ENCODE data around the gene HELZ.
"Not testable (repeated sequence)": the region's sequence is repeated elsewhere in the genome, so short reads cannot be mapped to it uniquely, and the experiment has no call there.

Gene HELZ

DNA sequence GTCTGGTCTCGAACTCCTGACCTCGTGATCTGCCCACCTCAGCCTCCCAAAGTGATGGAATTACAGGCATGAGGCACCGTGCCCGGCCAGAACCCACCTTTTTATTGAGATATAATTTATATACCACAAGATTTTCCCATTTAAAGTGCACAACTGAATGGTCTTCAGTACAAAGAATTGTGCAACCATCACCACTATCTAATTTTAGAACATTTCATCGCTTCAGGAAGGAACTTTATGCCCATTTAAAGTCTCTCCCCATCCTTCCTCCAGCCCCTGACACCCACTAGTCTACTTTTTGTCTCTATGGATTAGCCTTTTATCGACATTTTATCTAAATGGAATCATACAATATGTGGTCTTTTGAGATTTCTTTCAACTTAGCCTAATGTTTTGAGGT, 25.4 kb upstream of the HELZ start:
- DNase-seq (ENCODE audit: low spot score): no peak

DNA sequence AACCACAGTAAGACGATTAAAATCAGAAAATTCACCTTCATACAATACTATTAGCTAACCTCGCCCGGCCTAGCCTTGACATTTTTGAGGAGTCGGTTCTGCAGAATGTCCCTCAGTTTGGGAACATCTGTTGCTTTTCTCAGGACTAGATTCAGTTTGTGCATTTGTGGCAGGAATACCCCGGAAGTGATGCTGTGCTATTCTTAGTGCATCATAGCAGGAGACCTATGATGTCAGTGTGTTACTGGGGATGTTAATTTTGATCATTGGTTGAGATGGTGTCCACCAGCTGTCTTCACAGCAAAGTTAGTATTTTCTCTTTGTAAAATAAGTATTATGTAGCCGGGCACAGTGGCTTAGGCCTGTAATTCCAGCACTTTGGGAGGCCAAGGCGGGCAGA, 21.5 kb upstream of the HELZ start:
- no peak for DNase-seq (ENCODE audit: low spot score)

DNA sequence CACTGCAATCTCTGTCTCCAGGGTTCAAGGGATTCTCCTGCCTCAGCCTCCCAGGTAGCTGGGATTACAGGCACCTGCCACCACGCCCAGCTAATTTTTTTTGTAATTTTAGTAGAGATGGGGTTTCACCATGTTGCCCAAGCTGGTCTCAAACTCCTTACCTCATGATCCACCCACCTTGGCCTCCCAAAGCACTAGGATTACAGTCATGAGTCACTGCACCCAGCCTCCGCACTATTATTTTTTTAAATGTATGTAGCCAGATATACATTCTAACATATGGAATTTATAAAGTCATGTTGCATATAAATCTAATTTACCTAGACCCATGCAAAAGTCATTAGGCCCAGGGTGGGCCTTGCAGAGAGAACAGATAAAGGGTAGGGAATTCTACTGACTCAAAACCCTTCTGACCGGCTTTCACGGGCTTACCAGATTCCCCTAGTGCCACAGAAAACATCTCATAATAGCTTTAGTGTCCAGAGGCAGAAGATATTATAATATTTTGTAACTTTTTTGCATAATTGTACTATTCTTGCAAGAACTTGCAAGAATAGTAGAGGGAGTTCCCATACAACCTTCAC, 20.5 kb upstream of the HELZ start:
- no peak for DNase-seq (ENCODE audit: low spot score)

DNA sequence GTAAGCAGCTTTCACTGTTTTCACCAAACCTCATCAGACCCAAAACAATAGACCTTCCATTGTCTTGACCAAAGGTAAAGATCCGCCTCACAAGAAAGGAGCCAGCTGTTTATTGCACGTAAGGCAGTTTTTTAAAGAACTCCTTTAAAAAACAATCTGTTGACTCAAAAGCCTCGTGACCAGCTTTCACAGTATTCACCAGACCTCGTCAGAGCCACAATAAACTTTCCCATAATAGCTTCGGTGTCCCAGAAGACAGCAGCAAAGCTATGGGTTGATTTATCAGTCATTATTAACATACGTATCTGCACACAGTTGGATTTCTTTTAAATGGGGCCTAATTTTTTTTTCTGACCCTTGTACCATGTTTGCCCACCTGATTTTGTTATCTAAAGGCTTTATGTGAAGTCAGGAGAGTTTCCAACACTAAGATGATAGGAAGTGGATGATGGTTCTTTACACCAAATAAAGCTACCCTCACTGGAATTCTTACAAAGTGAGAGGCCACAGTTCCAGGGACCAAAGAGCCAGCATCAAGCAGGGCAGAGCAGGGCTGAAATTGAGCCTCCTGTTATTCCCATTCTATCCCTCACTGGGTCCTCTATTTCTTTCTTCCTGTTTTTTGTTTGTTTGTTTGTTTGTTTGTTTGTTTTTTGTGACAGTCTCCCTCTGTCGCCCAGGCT, 17.6 kb upstream of the HELZ start:
- no peak for DNase-seq (ENCODE audit: low spot score)

- DNase-seq (ENCODE audit: low spot score): peak; percentile 24
These were observed 15.4 kb upstream of the HELZ start for GRCh38 chr17:67260170-67260987.

DNA sequence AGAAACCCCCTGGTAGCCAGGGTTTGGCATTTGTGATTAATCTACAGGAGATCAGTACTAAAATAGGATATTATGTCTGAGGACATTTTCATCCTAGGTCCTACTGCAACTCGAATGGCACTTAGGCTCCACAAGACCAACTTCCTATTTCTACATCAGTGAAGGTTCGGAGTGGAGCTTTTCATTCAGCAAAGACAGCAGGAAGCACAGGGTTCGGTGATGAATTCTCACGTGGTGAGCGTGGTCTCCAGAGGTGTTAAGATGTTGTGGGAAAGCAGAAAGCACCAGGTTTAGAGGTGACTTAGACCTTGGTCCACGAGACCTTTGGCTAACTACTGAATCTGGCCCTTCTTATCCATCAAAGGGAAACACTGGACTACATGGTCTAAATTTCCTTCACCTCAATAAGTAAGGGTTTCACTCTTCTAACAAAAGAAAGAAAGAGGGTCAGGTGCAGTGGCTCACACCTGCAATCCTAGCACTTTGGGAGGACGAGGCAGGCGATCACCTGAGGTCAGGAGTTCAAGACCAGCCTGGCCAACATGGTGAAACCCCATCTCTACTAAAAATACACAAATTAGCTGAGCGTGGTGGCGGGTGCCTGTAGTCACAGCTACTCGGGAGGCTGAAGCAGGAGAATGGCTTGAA, 13.9 kb upstream of the HELZ start:
- DNase-seq (ENCODE audit: low spot score): no peak

DNA sequence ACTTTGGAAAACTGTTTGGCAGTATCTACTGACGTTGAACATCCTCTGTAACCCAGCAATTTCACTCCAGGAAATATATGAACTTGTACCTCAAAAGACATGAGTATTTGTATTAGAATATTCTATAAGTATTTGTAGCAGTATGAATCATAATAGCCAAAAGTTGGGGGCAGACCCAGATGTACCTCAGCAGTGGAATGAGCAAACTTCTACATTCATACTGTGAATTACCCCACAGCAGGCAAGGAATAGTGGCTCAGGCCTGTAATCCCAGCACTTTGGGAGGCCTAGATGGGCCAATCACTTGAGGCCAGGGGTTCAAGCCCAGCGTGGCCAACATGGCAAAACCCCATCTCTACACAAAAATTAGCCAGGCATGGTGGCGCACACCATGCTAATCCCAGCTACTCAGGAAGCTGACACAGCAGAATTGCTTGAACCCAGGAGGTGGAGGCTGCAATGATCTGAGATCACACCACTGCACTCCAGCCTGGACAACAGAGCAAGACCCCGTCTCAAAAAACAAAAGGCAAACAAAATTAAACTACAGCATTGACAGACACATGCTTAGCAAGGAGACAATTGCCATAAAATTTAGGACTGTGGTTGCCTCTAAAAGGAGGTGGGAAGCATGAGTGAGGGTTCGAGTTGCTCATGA, 11.2 kb upstream of the HELZ start:
- DNase-seq (ENCODE audit: low spot score): no peak

DNA sequence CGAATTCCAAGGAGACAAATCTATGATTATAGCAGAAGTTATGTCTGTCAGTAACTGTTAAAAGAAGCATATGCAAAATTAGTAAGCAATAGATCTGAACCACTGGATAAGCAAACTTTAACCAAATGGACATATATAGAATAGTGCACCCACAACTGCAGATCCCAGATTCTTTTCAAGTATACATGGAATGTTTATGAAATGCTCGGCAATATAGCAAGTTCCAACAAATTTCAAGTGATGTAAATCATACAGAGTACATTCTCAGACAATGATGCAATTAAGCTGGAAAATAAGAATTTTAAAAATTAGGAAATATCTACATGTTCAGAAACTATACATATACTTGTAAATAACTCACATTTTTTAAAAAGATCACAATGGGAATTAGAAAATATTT, 8.4 kb upstream of the HELZ start:
- no peak for DNase-seq (ENCODE audit: low spot score)

DNA sequence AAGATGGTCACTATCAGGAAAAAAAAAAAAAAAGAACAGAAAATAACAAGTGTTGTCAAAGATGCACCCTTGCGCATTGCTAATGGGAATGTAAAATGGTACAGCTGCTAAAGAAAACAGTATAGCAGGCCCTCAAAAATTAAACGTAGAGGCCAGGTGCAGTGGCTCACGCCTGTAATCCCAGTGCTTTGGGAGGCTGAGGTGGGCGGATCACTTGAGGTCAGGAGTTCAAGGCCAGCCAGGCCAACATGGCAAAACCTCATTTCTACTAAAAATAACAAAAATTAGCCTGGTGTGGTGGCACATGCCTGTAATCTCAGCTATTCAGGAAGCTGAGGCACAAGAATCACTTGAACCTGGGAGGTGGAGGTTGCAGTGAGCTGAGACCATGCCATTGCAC, 6.6 kb upstream of the HELZ start:
- DNase-seq (ENCODE audit: low spot score): not testable (repeated sequence)

GRCh38 chr17:67248291-67248690, 3.3 kb upstream of the HELZ start:
- DNase-seq (ENCODE audit: low spot score): no peak

GRCh38 chr17:67247416-67247900, 2.5 kb upstream of the HELZ start:
- no peak for DNase-seq (ENCODE audit: low spot score)

GRCh38 chr17:67246653-67247415, 1.8 kb upstream of the HELZ start:
- peak; percentile 39 for DNase-seq (ENCODE audit: low spot score)

DNA sequence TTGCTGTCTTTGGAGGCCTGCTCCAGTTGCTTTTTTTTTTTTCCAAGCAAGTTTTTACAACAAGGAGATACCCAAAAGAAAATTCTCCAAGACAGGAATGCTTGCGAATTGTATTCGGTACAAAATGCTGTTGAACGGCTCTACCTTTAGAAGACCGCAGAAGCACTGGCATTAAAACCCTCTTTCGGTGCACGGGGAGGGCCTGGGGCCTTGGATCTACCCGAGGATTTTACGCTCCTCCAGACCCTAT, 1.3 kb upstream of the HELZ start:
- no peak for DNase-seq (ENCODE audit: low spot score)

- DNase-seq (ENCODE audit: low spot score): peak; percentile 61
These were observed 852 bp upstream of the HELZ start for GRCh38 chr17:67245694-67246402.

DNA sequence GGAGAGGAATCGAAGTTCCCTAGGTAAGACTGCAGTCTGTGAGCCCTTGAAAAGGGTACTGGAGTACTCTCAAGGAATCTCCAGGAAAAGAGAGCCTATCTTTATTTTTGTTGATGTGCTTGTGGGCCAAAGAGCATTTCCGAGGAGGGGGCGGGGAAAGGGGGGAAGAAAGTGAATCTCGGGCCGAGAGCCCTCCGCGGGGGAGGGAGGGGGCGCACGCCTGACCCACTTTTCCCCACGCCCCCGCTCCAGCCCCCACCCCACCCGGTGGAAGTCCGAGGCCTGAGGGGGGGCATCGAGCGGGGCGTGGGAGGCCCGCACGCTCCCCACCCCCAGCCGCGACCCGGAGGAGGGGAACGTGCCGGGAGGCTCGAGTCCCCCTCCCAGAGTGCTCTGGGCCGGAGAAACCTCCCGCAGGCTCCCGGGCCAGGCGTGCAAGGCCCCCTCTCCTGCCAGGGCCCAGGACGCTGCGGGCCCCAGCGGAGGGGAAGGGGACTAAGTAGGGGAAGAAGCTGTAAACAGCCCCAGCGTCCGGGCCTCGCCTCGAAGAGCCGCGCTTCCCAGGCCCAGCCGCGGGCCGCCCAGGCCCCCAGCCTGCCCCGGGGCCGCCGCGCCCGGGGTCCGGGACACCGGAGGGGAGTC, 444 bp downstream of the HELZ start:
- peak; percentile 32 for DNase-seq (ENCODE audit: low spot score)

- no peak for DNase-seq (ENCODE audit: low spot score)
These were observed 1.7 kb downstream of the HELZ start for GRCh38 chr17:67243284-67243683.

DNA sequence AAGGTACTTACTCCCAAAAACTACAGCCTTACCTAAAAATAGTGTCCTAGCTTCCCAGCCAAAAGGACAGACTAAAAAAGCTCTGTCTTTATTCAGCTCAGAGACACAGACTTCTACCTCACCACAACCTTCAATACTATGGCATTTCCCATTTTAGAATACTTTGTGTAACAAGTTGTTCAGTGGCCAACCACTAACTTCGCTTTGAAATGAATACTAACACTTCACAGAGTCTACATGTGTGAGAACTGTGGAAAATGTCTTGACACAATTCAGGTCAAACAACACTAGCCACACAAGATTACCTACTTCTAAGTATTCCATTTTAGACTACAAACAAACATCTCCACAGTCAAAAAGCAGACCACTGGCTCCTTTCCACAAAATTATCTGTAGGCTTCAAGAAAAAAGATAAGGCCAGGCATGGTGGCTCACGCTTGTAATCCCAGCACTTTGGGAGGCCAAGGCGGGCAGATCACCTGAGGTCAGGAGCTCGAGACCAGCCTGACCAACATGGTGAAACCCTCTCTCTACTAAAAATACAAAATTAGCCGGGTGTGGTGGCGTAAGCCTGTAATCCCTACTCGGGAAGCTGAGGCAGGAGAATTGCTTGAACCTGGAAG, 3.2 kb downstream of the HELZ start:
- DNase-seq (ENCODE audit: low spot score): no peak

- DNase-seq (ENCODE audit: low spot score): no peak
These were observed 5.4 kb downstream of the HELZ start for GRCh38 chr17:67239597-67239996.

- DNase-seq (ENCODE audit: low spot score): no peak
These were observed 6.0 kb downstream of the HELZ start for GRCh38 chr17:67238991-67239390.

DNA sequence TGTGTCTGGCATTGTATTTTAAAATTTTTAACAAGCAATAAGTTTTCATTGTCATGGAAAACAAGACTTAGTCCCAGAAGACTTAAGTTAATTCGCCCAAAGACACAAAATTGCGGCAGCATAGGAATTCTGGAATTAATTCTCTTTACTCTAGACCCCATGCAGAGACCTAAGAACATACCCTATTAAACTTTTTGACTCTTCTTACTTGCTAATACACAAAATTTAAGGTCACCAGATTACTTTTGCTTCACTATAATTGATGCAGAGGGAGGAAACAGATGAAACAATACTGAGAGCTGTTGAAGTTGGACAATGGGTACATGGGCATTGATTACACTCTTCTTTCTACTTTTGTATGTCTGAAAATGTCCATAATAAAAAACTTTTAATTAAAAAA, 12.6 kb downstream of the HELZ start:
- no peak for DNase-seq (ENCODE audit: low spot score)
